Measurements from ENCODE around the gene IDH3A.

DNA sequence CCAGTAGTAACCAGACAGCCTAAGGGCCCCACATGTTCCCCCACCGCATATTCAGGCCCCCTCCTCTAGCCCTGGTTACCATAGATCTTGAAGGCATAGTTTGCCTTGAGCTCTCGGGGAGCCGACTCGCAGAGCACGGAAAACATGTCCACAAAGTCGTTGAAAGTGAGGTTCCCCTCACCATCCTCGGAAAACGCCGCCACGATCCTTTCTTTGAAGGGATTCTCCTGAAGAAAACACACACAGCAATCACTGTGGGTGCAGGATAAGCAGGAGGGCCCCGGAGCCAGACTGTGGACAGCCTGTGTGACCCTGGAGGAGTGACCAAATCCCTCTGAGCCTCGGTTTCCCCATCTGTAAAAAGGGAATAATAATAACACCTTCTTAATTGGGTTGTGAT is 40.0 kb upstream of the IDH3A start:
- TF ChIP-seq EZH2 (IDR thresholded peaks at IDR 0.05; ENCODE audit: borderline replicate concordance, low read depth, low read length, poor library complexity, severe bottlenecking) (no peak), CTCF (conservative IDR thresholded peaks at IDR 0.05; ENCODE audit: low read depth, low read length) (no peak)

All from A673 (cell line).